GM21529 (cell line): ENCODE measurements around the gene FGF11.

Source experiments
- ATAC-seq: cut with Tn5 transposase; IDR thresholded peaks from one replicate; pipeline ENCODE4 v1.9.1; 2021; ENCODE audit not compliant: unreplicated experiment

The FGF11 gene

DNA sequence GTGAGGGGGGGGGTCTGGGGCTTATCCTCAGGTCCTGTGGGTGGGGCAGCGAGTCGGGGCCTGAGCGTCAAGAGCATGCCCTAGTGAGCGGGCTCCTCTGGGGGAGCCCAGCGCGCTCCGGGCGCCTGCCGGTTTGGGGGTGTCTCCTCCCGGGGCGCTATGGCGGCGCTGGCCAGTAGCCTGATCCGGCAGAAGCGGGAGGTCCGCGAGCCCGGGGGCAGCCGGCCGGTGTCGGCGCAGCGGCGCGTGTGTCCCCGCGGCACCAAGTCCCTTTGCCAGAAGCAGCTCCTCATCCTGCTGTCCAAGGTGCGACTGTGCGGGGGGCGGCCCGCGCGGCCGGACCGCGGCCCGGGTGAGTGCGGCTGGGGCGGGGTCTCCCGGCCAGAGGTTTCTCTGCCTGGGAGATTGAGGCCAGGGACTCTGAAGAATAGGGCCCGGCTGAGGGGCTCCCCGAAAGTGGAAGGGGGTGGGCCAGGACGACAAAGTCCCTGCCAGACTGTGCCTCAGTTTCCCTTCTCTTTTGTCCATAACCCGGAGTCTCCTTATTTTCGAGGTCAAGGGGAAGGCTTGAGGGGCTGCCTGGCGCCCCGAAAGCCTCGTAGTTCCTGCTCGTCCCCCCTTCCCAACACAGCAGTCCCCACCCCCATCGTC lies at the start of gene FGF11:
Gene FGF11, plus strand, starts transcription at position 51 of the 651 bp plus-strand sequence. Its CDS starts 109 bp downstream, at position 160.
- no peak for ATAC-seq

DNA sequence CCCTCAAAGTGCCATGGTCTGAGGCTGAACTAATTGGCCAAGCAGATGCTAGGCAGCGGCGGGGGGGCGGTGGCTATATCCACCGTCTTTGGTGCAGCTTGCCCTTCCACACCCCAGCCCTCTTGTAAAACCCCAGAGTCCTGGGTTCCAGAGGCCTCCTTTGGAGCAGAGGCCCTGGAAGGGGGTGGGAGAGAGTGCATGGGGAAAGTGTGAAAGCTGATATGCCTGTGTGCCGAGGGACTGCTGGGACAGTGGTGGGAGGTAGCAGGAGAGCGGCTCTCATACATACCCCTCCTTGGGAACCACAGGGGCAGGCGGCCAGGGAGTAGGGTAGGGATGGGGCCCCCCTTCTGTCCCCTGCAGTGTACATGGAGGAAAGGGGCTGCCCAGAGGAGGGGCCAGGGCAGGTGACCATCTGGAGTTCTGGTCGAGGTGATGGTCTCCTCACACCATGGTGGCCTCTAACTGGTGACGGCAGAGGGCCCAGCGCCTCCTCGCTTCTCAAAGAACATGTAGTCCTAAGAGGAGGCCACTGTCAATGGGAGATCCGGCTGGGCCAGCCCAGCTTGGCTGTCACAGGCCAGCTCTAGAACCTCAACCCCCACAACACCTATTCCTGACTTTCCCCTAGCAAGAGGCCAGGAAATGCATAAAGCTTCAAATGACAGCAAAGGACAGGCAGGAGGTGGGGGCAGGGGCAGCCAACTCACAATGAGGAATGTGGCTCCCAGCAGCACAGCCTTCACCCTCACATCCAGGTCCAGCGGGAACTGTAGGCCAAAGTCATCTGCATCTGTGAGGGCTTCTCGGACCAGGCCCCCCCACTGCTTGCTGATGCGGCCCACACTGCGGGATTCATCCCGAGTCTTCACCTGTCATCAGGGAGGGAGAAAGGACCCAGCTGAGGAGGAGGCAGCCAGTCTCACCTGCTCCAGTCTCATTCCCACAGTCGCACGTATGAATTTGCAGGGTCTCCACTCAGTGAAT lies 49.1 kb upstream of the FGF11 start:
- ATAC-seq, result no peak

GRCh38 chr17:7391307-7391706 lies 48.0 kb upstream of the FGF11 start:
- ATAC-seq, result no peak

DNA sequence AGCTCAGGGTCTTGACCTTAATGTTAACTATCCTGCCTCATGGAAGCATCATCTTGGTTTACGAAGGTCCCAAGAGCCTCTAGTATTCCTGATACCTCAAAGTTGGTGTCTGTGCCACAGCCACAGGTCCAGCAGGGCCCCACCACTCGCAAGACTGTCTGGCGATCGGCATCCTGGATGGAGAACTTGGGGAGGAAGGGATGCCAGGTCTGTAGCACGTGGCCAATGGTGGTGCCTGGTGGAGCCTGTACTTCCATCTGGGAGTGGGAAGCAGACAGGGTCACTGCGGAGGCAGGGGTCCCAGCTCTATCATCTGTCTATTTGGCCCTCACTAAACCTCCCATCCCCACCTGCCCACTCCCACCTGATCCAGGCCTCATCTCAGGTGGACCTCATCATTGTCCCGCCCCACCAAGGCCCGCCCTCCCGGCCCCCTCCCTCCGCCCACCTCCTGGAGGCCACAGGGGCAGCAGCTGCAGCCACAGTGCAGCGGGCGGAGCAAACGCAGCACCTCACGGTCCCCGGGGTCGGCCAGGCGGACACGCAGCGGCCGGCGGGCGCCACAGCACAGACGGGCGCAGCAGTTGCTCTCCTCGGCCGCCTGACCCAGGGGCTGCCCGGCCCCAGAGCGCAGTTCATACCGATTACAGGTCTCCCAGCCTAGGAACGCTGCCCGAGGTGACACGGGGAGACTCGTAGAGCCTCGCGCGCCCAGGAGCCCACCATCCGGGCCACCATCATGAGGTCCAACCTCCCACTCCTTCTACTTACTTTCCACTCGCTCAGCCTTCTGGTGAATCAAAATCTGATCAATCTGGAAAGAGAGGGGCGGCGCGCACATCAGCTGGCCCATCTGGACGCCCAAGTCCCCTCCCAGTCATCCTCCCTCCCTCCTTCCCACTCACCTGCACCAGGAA lies 46.4 kb upstream of the FGF11 start:
- no peak for ATAC-seq

GRCh38 chr17:7393613-7394451 lies 45.5 kb upstream of the FGF11 start:
- ATAC-seq, result peak; percentile 35

GRCh38 chr17:7394452-7395191 lies 44.7 kb upstream of the FGF11 start, which contains the start of gene PLSCR3:
Gene PLSCR3 (minus strand): TSS chr17:7394525. CDS start chr17:7394110, 415 bp downstream.
- ATAC-seq, result peak; percentile 80

- ATAC-seq, result no peak
Observed at GRCh38 chr17:7396147-7396546, 43.2 kb upstream of the FGF11 start.

GRCh38 chr17:7398612-7399011 lies 40.7 kb upstream of the FGF11 start:
- no peak for ATAC-seq

- ATAC-seq, result no peak
Observed at GRCh38 chr17:7403043-7403726, 36.1 kb upstream of the FGF11 start.

- ATAC-seq, result peak; percentile 17
Observed at GRCh38 chr17:7403727-7403976, 35.7 kb upstream of the FGF11 start.

DNA sequence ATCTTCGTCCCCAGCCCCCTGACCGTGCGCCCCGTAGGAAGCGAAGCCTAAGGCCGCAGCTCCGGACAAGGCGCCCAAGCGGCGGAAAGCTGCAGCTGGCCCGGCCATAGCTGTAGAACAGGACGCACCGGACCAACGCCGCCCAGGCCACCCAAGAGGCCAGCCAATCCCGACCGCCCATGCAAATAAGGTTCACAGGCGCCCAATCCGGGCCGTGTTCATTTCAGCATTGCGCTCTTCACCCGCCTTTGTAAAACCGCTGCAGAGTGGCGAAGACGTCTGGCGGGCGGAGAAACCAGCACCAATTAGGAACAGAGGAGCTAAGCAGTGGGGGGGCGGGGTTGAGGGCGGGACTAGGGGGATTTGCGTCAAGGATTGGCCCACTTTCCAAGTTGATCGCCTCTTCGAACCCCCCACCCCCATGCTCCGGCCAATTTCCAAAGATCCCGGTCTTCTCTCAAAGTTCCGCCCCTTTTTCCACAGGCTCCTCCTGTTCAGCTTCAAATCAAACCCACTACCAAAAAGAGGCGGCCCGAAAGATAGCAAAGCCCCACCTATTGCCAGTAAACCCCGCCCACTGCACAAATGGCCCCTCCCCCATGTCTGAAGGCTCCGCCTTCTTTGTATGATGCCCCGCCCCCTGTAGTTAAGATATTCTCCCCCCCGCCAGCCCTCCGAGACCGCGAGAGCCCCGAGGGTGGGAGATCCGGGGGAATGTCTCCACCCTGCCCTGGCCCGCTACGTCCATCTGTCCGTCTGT lies 35.2 kb upstream of the FGF11 start, which contains the start of gene TMEM256:
Gene TMEM256, minus strand, starts transcription at position 121 of the 760 bp plus-strand sequence. Its CDS starts 13 bp downstream, at position 108.
- peak; percentile 89 for ATAC-seq

GRCh38 chr17:7404737-7405349 lies 34.5 kb upstream of the FGF11 start:
- ATAC-seq, result peak; percentile 15

- ATAC-seq, result no peak
Observed at GRCh38 chr17:7405350-7406234, 33.7 kb upstream of the FGF11 start.

- ATAC-seq, result no peak
Observed at GRCh38 chr17:7406235-7406825, 33.0 kb upstream of the FGF11 start.

GRCh38 chr17:7407082-7407481 lies 32.2 kb upstream of the FGF11 start:
- ATAC-seq, result no peak

DNA sequence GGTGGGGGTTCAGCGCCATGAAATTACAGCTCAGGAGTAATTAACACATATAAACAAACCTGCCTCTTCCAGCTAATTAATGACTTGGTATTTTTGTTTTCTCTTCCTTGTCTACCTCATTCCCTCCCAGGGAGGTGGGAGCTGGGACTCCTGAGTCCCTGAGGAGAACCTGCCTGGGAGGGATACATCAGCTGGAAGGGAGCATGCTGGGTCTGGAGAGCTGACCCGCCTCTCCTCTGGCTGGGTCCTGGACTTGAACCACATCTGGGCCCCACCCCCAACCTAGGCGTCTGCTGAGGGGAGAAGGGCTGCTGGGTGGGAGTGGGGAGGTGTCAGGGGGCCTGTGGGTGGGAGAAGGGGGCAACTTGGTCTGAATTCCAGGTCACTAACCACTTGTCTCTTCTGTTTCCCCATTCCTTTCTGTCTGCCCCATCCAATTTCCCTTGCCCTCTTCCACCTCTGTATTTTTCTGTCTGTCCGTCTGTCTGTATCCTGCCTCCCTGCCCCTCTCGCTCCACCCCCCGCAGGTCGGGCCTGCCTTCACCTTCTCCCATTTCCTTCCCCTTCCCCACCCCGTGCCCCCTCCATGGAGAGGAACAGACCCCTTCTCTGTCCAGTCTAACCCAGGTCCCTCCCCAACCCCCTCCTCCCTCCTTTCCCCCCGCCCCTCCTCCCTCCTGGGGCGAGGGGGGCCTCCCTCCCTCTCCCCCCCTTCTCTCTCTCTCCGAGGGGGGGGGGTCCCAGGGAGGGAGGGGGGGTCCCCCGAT lies 31.6 kb upstream of the FGF11 start, which contains the start of gene NLGN2:
Gene NLGN2, plus strand, starts transcription at position 361 of the 767 bp plus-strand sequence. CDS start 411 bp downstream, outside the sequence.
- no peak for ATAC-seq
